WTC11 (cell line): ENCODE measurements around the gene FUNDC2.

Experiments used
- CBFB ChIP-seq: sonication (generic); formaldehyde crosslinking; IDR thresholded peaks from 2 replicates; pipeline ENCODE4 v1.8.1; 2022; ENCODE audit warnings: mild to moderate bottlenecking, low read depth, missing genetic modification reagents
- NFYB ChIP-seq: sonication (generic); formaldehyde crosslinking; conservative IDR thresholded peaks from 2 replicates; pipeline ENCODE4 v1.8.0; 2022; ENCODE audit warnings: low read depth, missing genetic modification reagents
- ZNF317 ChIP-seq: sonication (generic); formaldehyde crosslinking; IDR thresholded peaks from 2 replicates; pipeline ENCODE4 v1.8.1; 2023; ENCODE audit warnings: low read depth, mild to moderate bottlenecking, moderate library complexity, missing genetic modification reagents, borderline replicate concordance
- TF ChIP-seq, protein P1 (sequence below): fragments of 200-600 bp; IDR thresholded peaks from 2 replicates; pipeline ENCODE4 v1.8.0; 2022; ENCODE audit warnings: antibody characterized with exemption
- TF ChIP-seq, protein P2 (sequence below): sonication (generic); formaldehyde crosslinking; IDR thresholded peaks from 2 replicates; pipeline ENCODE4 v1.8.1; 2023; ENCODE audit warnings: mild to moderate bottlenecking, missing genetic modification reagents, moderate library complexity
- TF ChIP-seq, protein P3 (sequence below): sonication (generic); formaldehyde crosslinking; IDR thresholded peaks from 2 replicates; pipeline ENCODE4 v1.8.0; 2022; ENCODE audit warnings: missing genetic modification reagents
- TF ChIP-seq, protein P4 (sequence below): sonication (generic); formaldehyde crosslinking; IDR thresholded peaks from 2 replicates; pipeline ENCODE4 v1.8.1; 2023; ENCODE audit warnings: mild to moderate bottlenecking, missing genetic modification reagents, borderline replicate concordance
- TF ChIP-seq, protein P5 (sequence below): sonication (generic); formaldehyde crosslinking; IDR thresholded peaks from 2 replicates; pipeline ENCODE4 v1.8.1; 2022; ENCODE audit warnings: mild to moderate bottlenecking, moderate library complexity, missing genetic modification reagents
- TF ChIP-seq, protein P6 (sequence below): sonication (generic); formaldehyde crosslinking; IDR thresholded peaks from 2 replicates; pipeline ENCODE4 v1.8.0; 2022; ENCODE audit warnings: mild to moderate bottlenecking, missing genetic modification reagents
- TF ChIP-seq, protein P7 (sequence below): fragments of 250-450 bp; sonication (Bioruptor Pico); conservative IDR thresholded peaks from 2 replicates; pipeline ENCODE4 v1.9.0; 2021; ENCODE audit warnings: mild to moderate bottlenecking
- TF ChIP-seq, protein P8 (sequence below): sonication (generic); formaldehyde crosslinking; IDR thresholded peaks from 2 replicates; pipeline ENCODE4 v1.8.1; 2022; ENCODE audit warnings: low read depth, mild to moderate bottlenecking, moderate library complexity, missing genetic modification reagents, borderline replicate concordance
- TF ChIP-seq, protein P9 (sequence below): sonication (generic); formaldehyde crosslinking; IDR thresholded peaks from 2 replicates; pipeline ENCODE4 v1.8.0; 2023; ENCODE audit warnings: mild to moderate bottlenecking, missing genetic modification reagents
- TF ChIP-seq, protein P10 (sequence below): sonication (generic); formaldehyde crosslinking; IDR thresholded peaks from 2 replicates; pipeline ENCODE4 v1.8.1; 2023; ENCODE audit warnings: mild to moderate bottlenecking, missing genetic modification reagents, moderate library complexity

DNA sequence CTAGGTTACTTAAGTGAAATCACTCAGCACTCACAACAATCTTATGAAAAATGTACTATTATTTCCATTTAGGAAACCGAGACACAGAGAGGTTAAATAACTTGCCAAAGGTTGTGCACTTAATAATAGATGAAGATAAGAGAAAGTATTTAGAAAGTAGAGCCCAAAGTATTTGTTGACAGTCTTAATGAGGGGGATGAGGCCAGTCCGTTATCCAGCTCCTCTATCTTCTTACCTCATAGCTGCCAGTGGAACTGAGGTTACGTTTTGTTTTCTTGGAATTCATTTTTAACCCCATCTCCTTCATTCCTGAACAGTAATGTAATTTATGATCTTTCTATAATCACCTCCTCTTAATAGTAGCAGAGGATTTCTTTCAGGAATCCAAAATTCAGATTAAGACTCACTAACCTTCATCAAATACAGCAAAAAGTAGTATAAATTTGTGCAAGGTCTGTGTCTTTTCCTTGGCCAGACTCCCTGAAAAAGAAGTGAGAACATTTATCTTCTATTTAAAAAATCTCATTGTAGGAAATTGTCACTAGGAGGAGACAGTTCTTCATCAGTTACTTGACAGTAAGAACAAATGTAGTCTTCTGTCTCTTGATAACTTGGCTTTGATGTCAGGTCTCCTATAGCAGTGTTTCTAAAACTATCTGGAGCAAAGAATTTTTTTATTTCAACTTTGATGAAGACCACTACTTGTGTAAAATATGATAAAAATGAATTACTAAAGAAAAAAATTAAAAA, 39.6 kb upstream of the FUNDC2 start:
- TF ChIP-seq, protein P1, sequence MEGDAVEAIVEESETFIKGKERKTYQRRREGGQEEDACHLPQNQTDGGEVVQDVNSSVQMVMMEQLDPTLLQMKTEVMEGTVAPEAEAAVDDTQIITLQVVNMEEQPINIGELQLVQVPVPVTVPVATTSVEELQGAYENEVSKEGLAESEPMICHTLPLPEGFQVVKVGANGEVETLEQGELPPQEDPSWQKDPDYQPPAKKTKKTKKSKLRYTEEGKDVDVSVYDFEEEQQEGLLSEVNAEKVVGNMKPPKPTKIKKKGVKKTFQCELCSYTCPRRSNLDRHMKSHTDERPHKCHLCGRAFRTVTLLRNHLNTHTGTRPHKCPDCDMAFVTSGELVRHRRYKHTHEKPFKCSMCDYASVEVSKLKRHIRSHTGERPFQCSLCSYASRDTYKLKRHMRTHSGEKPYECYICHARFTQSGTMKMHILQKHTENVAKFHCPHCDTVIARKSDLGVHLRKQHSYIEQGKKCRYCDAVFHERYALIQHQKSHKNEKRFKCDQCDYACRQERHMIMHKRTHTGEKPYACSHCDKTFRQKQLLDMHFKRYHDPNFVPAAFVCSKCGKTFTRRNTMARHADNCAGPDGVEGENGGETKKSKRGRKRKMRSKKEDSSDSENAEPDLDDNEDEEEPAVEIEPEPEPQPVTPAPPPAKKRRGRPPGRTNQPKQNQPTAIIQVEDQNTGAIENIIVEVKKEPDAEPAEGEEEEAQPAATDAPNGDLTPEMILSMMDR: no peak
- TF ChIP-seq, protein P2, sequence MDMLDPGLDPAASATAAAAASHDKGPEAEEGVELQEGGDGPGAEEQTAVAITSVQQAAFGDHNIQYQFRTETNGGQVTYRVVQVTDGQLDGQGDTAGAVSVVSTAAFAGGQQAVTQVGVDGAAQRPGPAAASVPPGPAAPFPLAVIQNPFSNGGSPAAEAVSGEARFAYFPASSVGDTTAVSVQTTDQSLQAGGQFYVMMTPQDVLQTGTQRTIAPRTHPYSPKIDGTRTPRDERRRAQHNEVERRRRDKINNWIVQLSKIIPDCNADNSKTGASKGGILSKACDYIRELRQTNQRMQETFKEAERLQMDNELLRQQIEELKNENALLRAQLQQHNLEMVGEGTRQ: no peak
- TF ChIP-seq ZNF317 (CRISPR knock-in tag) (no peak), NFYB (CRISPR knock-in tag) (no peak), CBFB (CRISPR knock-in tag) (no peak)
- TF ChIP-seq, protein P3, sequence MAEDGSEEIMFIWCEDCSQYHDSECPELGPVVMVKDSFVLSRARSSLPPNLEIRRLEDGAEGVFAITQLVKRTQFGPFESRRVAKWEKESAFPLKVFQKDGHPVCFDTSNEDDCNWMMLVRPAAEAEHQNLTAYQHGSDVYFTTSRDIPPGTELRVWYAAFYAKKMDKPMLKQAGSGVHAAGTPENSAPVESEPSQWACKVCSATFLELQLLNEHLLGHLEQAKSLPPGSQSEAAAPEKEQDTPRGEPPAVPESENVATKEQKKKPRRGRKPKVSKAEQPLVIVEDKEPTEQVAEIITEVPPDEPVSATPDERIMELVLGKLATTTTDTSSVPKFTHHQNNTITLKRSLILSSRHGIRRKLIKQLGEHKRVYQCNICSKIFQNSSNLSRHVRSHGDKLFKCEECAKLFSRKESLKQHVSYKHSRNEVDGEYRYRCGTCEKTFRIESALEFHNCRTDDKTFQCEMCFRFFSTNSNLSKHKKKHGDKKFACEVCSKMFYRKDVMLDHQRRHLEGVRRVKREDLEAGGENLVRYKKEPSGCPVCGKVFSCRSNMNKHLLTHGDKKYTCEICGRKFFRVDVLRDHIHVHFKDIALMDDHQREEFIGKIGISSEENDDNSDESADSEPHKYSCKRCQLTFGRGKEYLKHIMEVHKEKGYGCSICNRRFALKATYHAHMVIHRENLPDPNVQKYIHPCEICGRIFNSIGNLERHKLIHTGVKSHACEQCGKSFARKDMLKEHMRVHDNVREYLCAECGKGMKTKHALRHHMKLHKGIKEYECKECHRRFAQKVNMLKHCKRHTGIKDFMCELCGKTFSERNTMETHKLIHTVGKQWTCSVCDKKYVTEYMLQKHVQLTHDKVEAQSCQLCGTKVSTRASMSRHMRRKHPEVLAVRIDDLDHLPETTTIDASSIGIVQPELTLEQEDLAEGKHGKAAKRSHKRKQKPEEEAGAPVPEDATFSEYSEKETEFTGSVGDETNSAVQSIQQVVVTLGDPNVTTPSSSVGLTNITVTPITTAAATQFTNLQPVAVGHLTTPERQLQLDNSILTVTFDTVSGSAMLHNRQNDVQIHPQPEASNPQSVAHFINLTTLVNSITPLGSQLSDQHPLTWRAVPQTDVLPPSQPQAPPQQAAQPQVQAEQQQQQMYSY (CRISPR knock-in tag): no peak
- TF ChIP-seq, protein P4, sequence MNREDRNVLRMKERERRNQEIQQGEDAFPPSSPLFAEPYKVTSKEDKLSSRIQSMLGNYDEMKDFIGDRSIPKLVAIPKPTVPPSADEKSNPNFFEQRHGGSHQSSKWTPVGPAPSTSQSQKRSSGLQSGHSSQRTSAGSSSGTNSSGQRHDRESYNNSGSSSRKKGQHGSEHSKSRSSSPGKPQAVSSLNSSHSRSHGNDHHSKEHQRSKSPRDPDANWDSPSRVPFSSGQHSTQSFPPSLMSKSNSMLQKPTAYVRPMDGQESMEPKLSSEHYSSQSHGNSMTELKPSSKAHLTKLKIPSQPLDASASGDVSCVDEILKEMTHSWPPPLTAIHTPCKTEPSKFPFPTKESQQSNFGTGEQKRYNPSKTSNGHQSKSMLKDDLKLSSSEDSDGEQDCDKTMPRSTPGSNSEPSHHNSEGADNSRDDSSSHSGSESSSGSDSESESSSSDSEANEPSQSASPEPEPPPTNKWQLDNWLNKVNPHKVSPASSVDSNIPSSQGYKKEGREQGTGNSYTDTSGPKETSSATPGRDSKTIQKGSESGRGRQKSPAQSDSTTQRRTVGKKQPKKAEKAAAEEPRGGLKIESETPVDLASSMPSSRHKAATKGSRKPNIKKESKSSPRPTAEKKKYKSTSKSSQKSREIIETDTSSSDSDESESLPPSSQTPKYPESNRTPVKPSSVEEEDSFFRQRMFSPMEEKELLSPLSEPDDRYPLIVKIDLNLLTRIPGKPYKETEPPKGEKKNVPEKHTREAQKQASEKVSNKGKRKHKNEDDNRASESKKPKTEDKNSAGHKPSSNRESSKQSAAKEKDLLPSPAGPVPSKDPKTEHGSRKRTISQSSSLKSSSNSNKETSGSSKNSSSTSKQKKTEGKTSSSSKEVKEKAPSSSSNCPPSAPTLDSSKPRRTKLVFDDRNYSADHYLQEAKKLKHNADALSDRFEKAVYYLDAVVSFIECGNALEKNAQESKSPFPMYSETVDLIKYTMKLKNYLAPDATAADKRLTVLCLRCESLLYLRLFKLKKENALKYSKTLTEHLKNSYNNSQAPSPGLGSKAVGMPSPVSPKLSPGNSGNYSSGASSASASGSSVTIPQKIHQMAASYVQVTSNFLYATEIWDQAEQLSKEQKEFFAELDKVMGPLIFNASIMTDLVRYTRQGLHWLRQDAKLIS (CRISPR knock-in tag): no peak
- TF ChIP-seq, protein P5, sequence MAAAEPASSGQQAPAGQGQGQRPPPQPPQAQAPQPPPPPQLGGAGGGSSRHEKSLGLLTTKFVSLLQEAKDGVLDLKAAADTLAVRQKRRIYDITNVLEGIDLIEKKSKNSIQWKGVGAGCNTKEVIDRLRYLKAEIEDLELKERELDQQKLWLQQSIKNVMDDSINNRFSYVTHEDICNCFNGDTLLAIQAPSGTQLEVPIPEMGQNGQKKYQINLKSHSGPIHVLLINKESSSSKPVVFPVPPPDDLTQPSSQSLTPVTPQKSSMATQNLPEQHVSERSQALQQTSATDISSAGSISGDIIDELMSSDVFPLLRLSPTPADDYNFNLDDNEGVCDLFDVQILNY: no peak
- TF ChIP-seq, protein P6, sequence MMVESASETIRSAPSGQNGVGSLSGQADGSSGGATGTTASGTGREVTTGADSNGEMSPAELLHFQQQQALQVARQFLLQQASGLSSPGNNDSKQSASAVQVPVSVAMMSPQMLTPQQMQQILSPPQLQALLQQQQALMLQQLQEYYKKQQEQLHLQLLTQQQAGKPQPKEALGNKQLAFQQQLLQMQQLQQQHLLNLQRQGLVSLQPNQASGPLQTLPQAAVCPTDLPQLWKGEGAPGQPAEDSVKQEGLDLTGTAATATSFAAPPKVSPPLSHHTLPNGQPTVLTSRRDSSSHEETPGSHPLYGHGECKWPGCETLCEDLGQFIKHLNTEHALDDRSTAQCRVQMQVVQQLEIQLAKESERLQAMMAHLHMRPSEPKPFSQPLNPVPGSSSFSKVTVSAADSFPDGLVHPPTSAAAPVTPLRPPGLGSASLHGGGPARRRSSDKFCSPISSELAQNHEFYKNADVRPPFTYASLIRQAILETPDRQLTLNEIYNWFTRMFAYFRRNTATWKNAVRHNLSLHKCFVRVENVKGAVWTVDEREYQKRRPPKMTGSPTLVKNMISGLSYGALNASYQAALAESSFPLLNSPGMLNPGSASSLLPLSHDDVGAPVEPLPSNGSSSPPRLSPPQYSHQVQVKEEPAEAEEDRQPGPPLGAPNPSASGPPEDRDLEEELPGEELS (CRISPR knock-in tag): no peak
- TF ChIP-seq, protein P7, sequence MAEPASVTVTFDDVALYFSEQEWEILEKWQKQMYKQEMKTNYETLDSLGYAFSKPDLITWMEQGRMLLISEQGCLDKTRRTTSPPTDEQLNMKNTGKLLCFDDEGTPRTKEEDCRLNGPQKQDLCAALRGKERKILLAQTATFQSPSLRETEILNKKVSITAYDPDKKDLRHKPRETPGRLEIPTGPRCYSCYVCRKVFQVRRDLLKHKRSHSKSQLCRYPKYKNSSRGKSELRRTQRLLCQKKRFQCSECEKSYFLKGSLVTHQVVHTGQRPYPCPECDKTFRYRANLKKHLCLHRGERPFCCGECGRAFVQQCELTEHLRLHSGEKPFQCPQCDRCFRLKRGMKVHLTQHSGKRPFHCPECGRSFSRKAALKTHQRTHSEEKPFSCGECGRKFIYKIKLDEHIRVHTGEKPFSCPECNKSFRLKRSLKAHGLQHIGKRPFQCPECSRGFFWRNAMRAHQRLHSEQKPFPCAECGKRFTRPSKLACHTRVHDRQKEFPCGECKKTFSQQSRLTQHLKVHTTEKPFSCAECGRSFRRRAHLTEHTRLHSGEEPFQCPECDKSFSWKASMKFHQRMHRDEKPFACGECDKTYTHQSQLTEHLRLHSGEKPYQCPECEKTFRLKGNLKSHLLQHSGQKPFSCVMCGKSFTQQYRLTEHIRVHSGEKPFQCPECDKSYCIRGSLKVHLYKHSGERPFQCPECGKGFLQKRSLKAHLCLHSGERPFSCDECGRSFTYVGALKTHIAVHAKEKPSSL (CRISPR knock-in tag): no peak
- TF ChIP-seq, protein P8, sequence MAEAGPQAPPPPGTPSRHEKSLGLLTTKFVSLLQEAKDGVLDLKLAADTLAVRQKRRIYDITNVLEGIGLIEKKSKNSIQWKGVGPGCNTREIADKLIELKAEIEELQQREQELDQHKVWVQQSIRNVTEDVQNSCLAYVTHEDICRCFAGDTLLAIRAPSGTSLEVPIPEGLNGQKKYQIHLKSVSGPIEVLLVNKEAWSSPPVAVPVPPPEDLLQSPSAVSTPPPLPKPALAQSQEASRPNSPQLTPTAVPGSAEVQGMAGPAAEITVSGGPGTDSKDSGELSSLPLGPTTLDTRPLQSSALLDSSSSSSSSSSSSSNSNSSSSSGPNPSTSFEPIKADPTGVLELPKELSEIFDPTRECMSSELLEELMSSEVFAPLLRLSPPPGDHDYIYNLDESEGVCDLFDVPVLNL (CRISPR knock-in tag): no peak
- TF ChIP-seq, protein P9, sequence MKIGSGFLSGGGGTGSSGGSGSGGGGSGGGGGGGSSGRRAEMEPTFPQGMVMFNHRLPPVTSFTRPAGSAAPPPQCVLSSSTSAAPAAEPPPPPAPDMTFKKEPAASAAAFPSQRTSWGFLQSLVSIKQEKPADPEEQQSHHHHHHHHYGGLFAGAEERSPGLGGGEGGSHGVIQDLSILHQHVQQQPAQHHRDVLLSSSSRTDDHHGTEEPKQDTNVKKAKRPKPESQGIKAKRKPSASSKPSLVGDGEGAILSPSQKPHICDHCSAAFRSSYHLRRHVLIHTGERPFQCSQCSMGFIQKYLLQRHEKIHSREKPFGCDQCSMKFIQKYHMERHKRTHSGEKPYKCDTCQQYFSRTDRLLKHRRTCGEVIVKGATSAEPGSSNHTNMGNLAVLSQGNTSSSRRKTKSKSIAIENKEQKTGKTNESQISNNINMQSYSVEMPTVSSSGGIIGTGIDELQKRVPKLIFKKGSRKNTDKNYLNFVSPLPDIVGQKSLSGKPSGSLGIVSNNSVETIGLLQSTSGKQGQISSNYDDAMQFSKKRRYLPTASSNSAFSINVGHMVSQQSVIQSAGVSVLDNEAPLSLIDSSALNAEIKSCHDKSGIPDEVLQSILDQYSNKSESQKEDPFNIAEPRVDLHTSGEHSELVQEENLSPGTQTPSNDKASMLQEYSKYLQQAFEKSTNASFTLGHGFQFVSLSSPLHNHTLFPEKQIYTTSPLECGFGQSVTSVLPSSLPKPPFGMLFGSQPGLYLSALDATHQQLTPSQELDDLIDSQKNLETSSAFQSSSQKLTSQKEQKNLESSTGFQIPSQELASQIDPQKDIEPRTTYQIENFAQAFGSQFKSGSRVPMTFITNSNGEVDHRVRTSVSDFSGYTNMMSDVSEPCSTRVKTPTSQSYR (CRISPR knock-in tag): no peak
- TF ChIP-seq, protein P10, sequence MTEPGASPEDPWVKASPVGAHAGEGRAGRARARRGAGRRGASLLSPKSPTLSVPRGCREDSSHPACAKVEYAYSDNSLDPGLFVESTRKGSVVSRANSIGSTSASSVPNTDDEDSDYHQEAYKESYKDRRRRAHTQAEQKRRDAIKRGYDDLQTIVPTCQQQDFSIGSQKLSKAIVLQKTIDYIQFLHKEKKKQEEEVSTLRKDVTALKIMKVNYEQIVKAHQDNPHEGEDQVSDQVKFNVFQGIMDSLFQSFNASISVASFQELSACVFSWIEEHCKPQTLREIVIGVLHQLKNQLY (CRISPR knock-in tag): no peak
